Adrenal gland (tissue), 12 donors: Measurements from ENCODE around the gene SYNDIG1. TPM values are rescaled to one million over a fixed set of nuclear protein-coding genes. Genes with fewer than 3 reads are reported as not detected.

Source experiments
- DNase-seq, 7 donors: peaks; one replicate each; pipeline ENCODE4 v3.0.0-alpha.2; 2019 to 2020
- H3K27ac ChIP-seq, 5 donors: fragments of 200-600 bp; sonication (generic) in 4 of 5; 1 replicate in 3 of 5; 2 replicates in 2 of 5; pipeline versions ENCODE4 v1.5.1 to v1.8.0; 2016 to 2020; ENCODE audit warnings: mild to moderate bottlenecking in 1 of 5
- H3K27me3 ChIP-seq: fragments of 200-600 bp; 2 replicates; pipeline ENCODE4 v1.8.0; 2021
- H3K36me3 ChIP-seq, 2 donors: fragments of 200-600 bp; replicated peaks in 1 of 2; 1 replicate in 1 of 2; 2 replicates in 1 of 2; pipeline versions ENCODE4 v1.5.1 to v1.8.0; 2018 to 2022
- H3K4me1 ChIP-seq, 2 donors: fragments of 200-600 bp; replicated peaks in 1 of 2; 1 replicate in 1 of 2; 2 replicates in 1 of 2; pipeline versions ENCODE4 v1.5.1 to v1.8.0; 2018 to 2021
- H3K4me3 ChIP-seq, 4 donors: fragments of 200-600 bp; sonication (generic) in 3 of 4; one replicate each; pipeline ENCODE4 v1.5.1; 2016 to 2018
- H3K9me3 ChIP-seq, 3 donors: fragments of 200-600 bp; sonication (generic) in 1 of 3; replicated peaks in 1 of 3; 1 replicate in 2 of 3; 2 replicates in 1 of 3; pipeline versions ENCODE4 v1.5.1 to v1.8.0; 2016 to 2021
- CTCF ChIP-seq, 6 experiments: fragments of 450-650 bp in 4 of 6; fragments of 200-600 bp in 2 of 6; sonication (generic) in 1 of 6; IDR thresholded peaks; 1 replicate in 5 of 6; 2 replicates in 1 of 6; pipeline versions ENCODE4 v1.5.1 to v1.8.0; 2016 to 2021; ENCODE audit warnings: antibody characterized with exemption in 6 of 6, mild to moderate bottlenecking in 2 of 6, moderate library complexity in 1 of 6
- POLR2A ChIP-seq, 2 donors: fragments of 450-650 bp; IDR thresholded peaks; one replicate each; pipeline ENCODE4 v1.6.1; 2017; ENCODE audit warnings: antibody characterized with exemption in 2 of 2, mild to moderate bottlenecking in 2 of 2, moderate library complexity in 1 of 2
- WGBS, 4 donors: extraction: QIAGEN DNeasy Blood & Tissue Kit in 2 of 4; methylation state at CpG; one replicate each; pipeline versions ENCODE4 v1.1.5 to v1.1.7; 2013 to 2017; 5-methylcytosine and 5-hydroxymethylcytosine counted together
- intact Hi-C, 2 donors: fragments of 100-400 bp; cut with DNase I; formaldehyde crosslinking; loops; one replicate each; pipeline versions ENCODE4 v1.14.1 to v1.15.0; 2022 to 2023
- polyA plus RNA-seq, 3 donors: library from polyadenylated mRNA; stranded (reverse); fragments of 200-250 nt in 2 of 3; fragments of 350-450 nt in 1 of 3; fragmentation: Illumina TruSeq in 1 of 3; extraction: RNeasy Lipid Tissue Mini Kit (QIAGEN cat#74804) in 1 of 3; gene quantifications; one replicate each; pipeline ENCODE4 v1.2.3, GENCODE V29; 2013 to 2014
- total RNA-seq, 9 donors: library from RNA; depleted of rRNA in 4 of 9; stranded (reverse); fragments of >200 nt in 4 of 9; fragments of 120-200 nt in 1 of 9; fragmentation: NEBNext Ultra II Directional in 1 of 9; extraction: Animal tissue kit (Norgen Biotek cat#: 25700) in 1 of 9; gene quantifications; one replicate each; pipeline versions ENCODE4 v1.1.0 to v1.2.4, GENCODE V29; 2013 to 2023
- donor health status: healthy with polysubstance abuse.
- donor health status: Bipolar disorder and iron deficiency.
- donor health status: DM: yes; HTN: yes; CAD: no.
- donor health status: DM: no; HTN: no; CAD: no.
- donor health status: DM: no; HTN: no; CAD: no.
- donor health status: DM: yes; HTN: yes; CAD: no.

Gene SYNDIG1
- total and polyA plus RNA-seq, 12 donors, result 0.26 to 3.6 (median 0.76) TPM

GRCh38 chr20:24438331-24438730 is 31.1 kb upstream of the SYNDIG1 start:
- no peaks in the 10 kb centered on the region for H3K9me3 ChIP-seq
- 62 to 80% (median 72%) methylated on average over 2 of the region's 2 CpGs for WGBS, 4 donors
- H3K27ac ChIP-seq, result no peak overlapping the region
- H3K4me1 ChIP-seq, result no peaks in the 10 kb centered on the region
- H3K4me3 ChIP-seq, result no peak overlapping the region
- no peaks in the 10 kb centered on the region for H3K27me3 ChIP-seq
- intact Hi-C loops, result no loop called here
- H3K36me3 ChIP-seq, result no peaks in the 10 kb centered on the region
- TF ChIP-seq POLR2A (IDR thresholded peaks at IDR 0.05), result no peak
- TF ChIP-seq CTCF (IDR thresholded peaks at IDR 0.05), result no peak
- no peak for DNase-seq

GRCh38 chr20:24439737-24440387 is 29.6 kb upstream of the SYNDIG1 start:
- no peak overlapping the region for H3K27ac ChIP-seq
- no peak for DNase-seq
- 55 to 80% (median 67%) methylated on average over 3 to 7 of the region's 7 CpGs for WGBS, 4 donors
- H3K36me3 ChIP-seq, result no peaks in the 10 kb centered on the region
- H3K4me3 ChIP-seq, result no peak overlapping the region
- no peaks in the 10 kb centered on the region for H3K9me3 ChIP-seq
- H3K27me3 ChIP-seq, result no peaks in the 10 kb centered on the region
- intact Hi-C loops, result no loop called here
- TF ChIP-seq CTCF (IDR thresholded peaks at IDR 0.05) (no peak), POLR2A (IDR thresholded peaks at IDR 0.05) (no peak)
- no peaks in the 10 kb centered on the region for H3K4me1 ChIP-seq

GRCh38 chr20:24441661-24442060 is 27.8 kb upstream of the SYNDIG1 start:
- intact Hi-C loops, result no loop called here
- 69 to 82% (median 77%) methylated on average over 8 to 9 of the region's 9 CpGs for WGBS, 4 donors
- H3K36me3 ChIP-seq, result no peaks in the 10 kb centered on the region

GRCh38 chr20:24442909-24443308 is 26.5 kb upstream of the SYNDIG1 start:
- 71 to 86% (median 80%) methylated on average over 2 to 3 of the region's 3 CpGs for WGBS, 4 donors
- intact Hi-C loops, result no loop called here
- H3K4me1 ChIP-seq, result no peaks in the 10 kb centered on the region

More at GRCh38 chr20:24441661-24442060, 27.8 kb upstream of the SYNDIG1 start:
- H3K27ac ChIP-seq, result no peak overlapping the region
- H3K4me1 ChIP-seq, result no peaks in the 10 kb centered on the region
- no peaks in the 10 kb centered on the region for H3K27me3 ChIP-seq
- TF ChIP-seq CTCF (IDR thresholded peaks at IDR 0.05), result no peak
- TF ChIP-seq POLR2A (IDR thresholded peaks at IDR 0.05), result no peak
- H3K4me3 ChIP-seq, result no peak overlapping the region
- no peak for DNase-seq
- no peaks in the 10 kb centered on the region for H3K9me3 ChIP-seq

More at GRCh38 chr20:24442909-24443308, 26.5 kb upstream of the SYNDIG1 start:
- no peak for DNase-seq
- Histone ChIP-seq H3K36me3 (no peaks in the 10 kb centered on the region), H3K27me3 (no peaks in the 10 kb centered on the region), H3K9me3 (no peaks in the 10 kb centered on the region), H3K27ac (no peak overlapping the region), H3K4me3 (no peak overlapping the region)
- TF ChIP-seq POLR2A (IDR thresholded peaks at IDR 0.05) (no peak), CTCF (IDR thresholded peaks at IDR 0.05) (no peak)
